ENCODE measurements around the gene MYO10.

- TF ChIP-seq NFRKB (IDR thresholded peaks at IDR 0.05) = no peak
- TF ChIP-seq PKNOX1 (IDR thresholded peaks at IDR 0.05) = no peak
- TF ChIP-seq SP1 (IDR thresholded peaks at IDR 0.05) = no peak
- TF ChIP-seq FOXK2 (IDR thresholded peaks at IDR 0.05) = no peak
Measured at GRCh38 chr5:16681876-16682275, 254.2 kb downstream of the MYO10 start.
